IMR-90 (cell line): ENCODE measurements around the gene CAPN10. TPM values are rescaled to one million over a fixed set of nuclear protein-coding genes. Genes with fewer than 3 reads are reported as not detected.
A peak's percentile ranks its signal among the peaks of the same experiment; 100 is the strongest.

ENCODE experiments used
- ATAC-seq: fragments of 200-7000 bp; cut with Tn5 transposase; 2 replicates; pipeline ENCODE4 v1.9.1; 2020; ENCODE audit warnings: low read depth, mild to moderate bottlenecking, moderate library complexity
- BruUV-seq: library from RNA; stranded (reverse); fragments of 400-500 nt; replicated peaks from 2 replicates; lab custom pipeline; 2021; lab: Mats Ljungman, UMichigan
- CTCF ChIA-PET: fragments of 300-600 bp; formaldehyde crosslinking; extraction: SDS; loops from one replicate; lab custom pipeline; 2021; ENCODE audit warnings: antibody characterized with exemption; lab: Yijun Ruan, JAX
- POLR2A ChIA-PET: fragments of 300-600 bp; sonication (Branson Sonifier 250); formaldehyde crosslinking; loops from one replicate; lab custom pipeline; 2022; ENCODE audit warnings: antibody characterized with exemption; ENCODE audit not compliant: unreplicated experiment; lab: Charles Lee
- DNase-seq: peaks from one replicate; pipeline ENCODE4 v3.0.0; 2013
- H2AFZ ChIP-seq: replicated peaks from 2 replicates; pipeline ENCODE3; 2013; ENCODE audit warnings: low read length, mild to moderate bottlenecking; ENCODE audit not compliant: poor library complexity
- H2AK5ac ChIP-seq: 2 replicates; pipeline ENCODE4 v1.6.1; 2013; ENCODE audit warnings: low read depth, low read length, inconsistent platforms
- H2AK9ac ChIP-seq: replicated peaks from 2 replicates; pipeline ENCODE3; 2013; ENCODE audit warnings: mild to moderate bottlenecking, low read depth, low read length, moderate library complexity; ENCODE audit not compliant: poor library complexity
- H2BK120ac ChIP-seq: 2 replicates; pipeline ENCODE4 v1.6.1; 2013; ENCODE audit warnings: low read depth, low read length, inconsistent platforms
- H2BK15ac ChIP-seq: 3 replicates; pipeline ENCODE4 v1.6.1; 2013; ENCODE audit warnings: low read depth, low read length, inconsistent platforms
- H2BK20ac ChIP-seq: 2 replicates; pipeline ENCODE4 v1.6.1; 2013; ENCODE audit warnings: low read depth, mild to moderate bottlenecking, inconsistent platforms, low read length, moderate library complexity
- H2BK5ac ChIP-seq: 2 replicates; pipeline ENCODE4 v1.6.1; 2013; ENCODE audit warnings: mild to moderate bottlenecking, low read depth, low read length, inconsistent platforms; ENCODE audit not compliant: poor library complexity, severe bottlenecking
- H3K14ac ChIP-seq: replicated peaks from 2 replicates; pipeline ENCODE4 v1.6.1; 2013; ENCODE audit warnings: low read depth, low read length, inconsistent platforms
- H3K18ac ChIP-seq: 2 replicates; pipeline ENCODE4 v1.6.1; 2013; ENCODE audit warnings: low read depth, low read length, control low read depth
- H3K23ac ChIP-seq: 2 replicates; pipeline ENCODE4 v1.6.1; 2013; ENCODE audit warnings: low read depth, low read length, inconsistent platforms
- H3K27ac ChIP-seq: 2 replicates; pipeline ENCODE4 v1.5.1; 2013; ENCODE audit warnings: mild to moderate bottlenecking, control low read depth, low read length; ENCODE audit not compliant: insufficient read depth
- H3K27me3 ChIP-seq: 2 replicates; pipeline ENCODE4 v1.6.1; 2013; ENCODE audit warnings: low read length; ENCODE audit not compliant: control insufficient read depth, insufficient read depth
- H3K36me3 ChIP-seq: 2 replicates; pipeline ENCODE4 v1.6.1; 2013; ENCODE audit warnings: low read length, mixed read lengths; ENCODE audit not compliant: control insufficient read depth, insufficient read depth
- H3K4ac ChIP-seq: 2 replicates; pipeline ENCODE4 v1.6.1; 2013; ENCODE audit warnings: low read depth, low read length, inconsistent platforms
- H3K4me1 ChIP-seq: 2 replicates; pipeline ENCODE4 v1.6.1; 2013; ENCODE audit warnings: low read length, mixed read lengths; ENCODE audit not compliant: control insufficient read depth, insufficient read depth
- H3K4me2 ChIP-seq: 2 replicates; pipeline ENCODE4 v1.6.1; 2013; ENCODE audit warnings: low read depth, mild to moderate bottlenecking, control low read depth, low read length, moderate library complexity
- H3K4me3 ChIP-seq: 2 replicates; pipeline ENCODE4 v1.5.1; 2013; ENCODE audit warnings: low read depth, mild to moderate bottlenecking, control low read depth, low read length, moderate library complexity; ENCODE audit not compliant: insufficient read depth
- H3K56ac ChIP-seq: 2 replicates; pipeline ENCODE4 v1.6.1; 2013; ENCODE audit warnings: low read length, inconsistent platforms; ENCODE audit not compliant: insufficient read depth; ENCODE audit errors: extremely low read depth
- H3K79me1 ChIP-seq, 2 experiments: 2 replicates each; pipeline ENCODE4 v1.6.1; 2013; ENCODE audit warnings: low read length in 2 of 2, inconsistent platforms in 1 of 2, low read depth in 1 of 2
- H3K9ac ChIP-seq: 2 replicates; pipeline ENCODE4 v1.6.1; 2013; ENCODE audit warnings: low read depth, low read length, control low read depth
- H3K9me1 ChIP-seq: 2 replicates; pipeline ENCODE4 v1.6.1; 2013; ENCODE audit warnings: low read length, inconsistent platforms; ENCODE audit not compliant: insufficient read depth
- H3K9me3 ChIP-seq: 2 replicates; pipeline ENCODE4 v1.6.1; 2013; ENCODE audit warnings: low read length; ENCODE audit not compliant: control insufficient read depth, insufficient read depth
- H4K20me1 ChIP-seq: 2 replicates; pipeline ENCODE4 v1.6.1; 2013; ENCODE audit warnings: low read length, inconsistent platforms; ENCODE audit not compliant: insufficient read depth
- H4K5ac ChIP-seq: 2 replicates; pipeline ENCODE4 v1.6.1; 2013; ENCODE audit warnings: mild to moderate bottlenecking, low read depth, low read length, control low read depth
- H4K8ac ChIP-seq, 2 experiments: 2 replicates each; pipeline ENCODE4 v1.6.1; 2013; ENCODE audit warnings: low read depth in 2 of 2, low read length in 2 of 2, control low read depth in 1 of 2, inconsistent platforms in 1 of 2
- H4K91ac ChIP-seq: 2 replicates; pipeline ENCODE4 v1.6.1; 2013; ENCODE audit warnings: low read depth, low read length, inconsistent platforms; ENCODE audit not compliant: insufficient read depth
- FOS ChIP-seq: fragments of 150-350 bp; IDR thresholded peaks from 2 replicates; pipeline ENCODE4 v1.6.1; 2016; ENCODE audit warnings: low read depth, low read length
- MAFK ChIP-seq: IDR thresholded peaks from 2 replicates; pipeline ENCODE4 v1.6.1; 2012; ENCODE audit warnings: low read depth, low read length, improper control_type of control experiment
- NFE2L2 ChIP-seq: fragments of 150-350 bp; IDR thresholded peaks from 2 replicates; pipeline ENCODE4 v1.6.1; 2016; ENCODE audit warnings: low read depth, mild to moderate bottlenecking, low read length
- WGBS, 2 experiments: methylation state at CpG; one replicate each; pipeline versions ENCODE4 v1.1.5 to v1.1.7; 2013; ENCODE audit warnings: missing lambda C conversion rate in 2 of 2; ENCODE audit not compliant: insufficient read length in 1 of 2; ENCODE audit errors: extremely low coverage in 2 of 2; 5-methylcytosine and 5-hydroxymethylcytosine counted together
- dilution Hi-C: fragments of 300-500 bp; cut with HindIII; formaldehyde crosslinking; loops from one replicate; pipeline ENCODE4 v1.14.3; 2018; ENCODE audit warnings: low sequenced_read_pairs; ENCODE audit not compliant: unreplicated experiment
- in situ Hi-C: fragments of 300-500 bp; cut with MboI; formaldehyde crosslinking; loops from 3 replicates; pipeline ENCODE4 v1.14.3; 2019; ENCODE audit warnings: low sequenced_read_pairs, inconsistent platforms, mixed read lengths
- intact Hi-C: fragments of 100-400 bp; cut with micrococcal nuclease; formaldehyde crosslinking; loops from 2 replicates; pipeline ENCODE4 v1.10.0; 2022
- polyA plus RNA-seq, 3 experiments: library from polyadenylated mRNA; depleted of rRNA; stranded (reverse); fragments of >200 nt; gene quantifications; 2 replicates each; pipeline ENCODE4 v1.2.3, GENCODE V29; 2012; ENCODE audit warnings: low replicate concordance in 1 of 3
- total RNA-seq: library from RNA; depleted of rRNA; stranded (reverse); fragments of >200 nt; gene quantifications from 2 replicates; pipeline ENCODE4 v1.2.3, GENCODE V29; 2012

Gene CAPN10
- total and polyA plus RNA-seq, 2 of the 4 experiments (the other 2 are of a cell fraction): 6.3 to 20.9 TPM

- TF ChIP-seq FOS: no peak
Measured at GRCh38 chr2:240586919-240587800, 626 bp downstream of the CAPN10 start (continued).

GRCh38 chr2:240588006-240588655, 1.6 kb downstream of the CAPN10 start:
- H3K27ac ChIP-seq: no peak overlapping the region
- no peaks in the 10 kb centered on the region for H3K9me3 ChIP-seq
- POLR2A ChIA-PET: no interaction called here
- CTCF ChIA-PET: no interaction called here
- no peak overlapping the region for H2AFZ ChIP-seq
- peaks cover 19% of the 10 kb centered on the region; the same call in 1 of the 2 replicates for H3K9me1 ChIP-seq
- H4K5ac ChIP-seq: no peak overlapping the region
- peak overlapping the region; percentile 92; the same call in 1 of the 2 replicates for H3K4me2 ChIP-seq
- 85% methylated on average over 7 of the region's 10 CpGs; no CpG with 5 or more reads in 1 of the 2 experiments for WGBS, 2 experiments
- no peak overlapping the region for H3K4me3 ChIP-seq
- H3K36me3 ChIP-seq: peaks cover 20% of the 10 kb centered on the region
- dilution Hi-C loops (no loop called here), in situ Hi-C loops (no loop called here), intact Hi-C loops (no loop called here)
- no peak overlapping the region for H3K14ac ChIP-seq
- DNase-seq (no peak), ATAC-seq (no peak)
- H3K18ac ChIP-seq: no peak overlapping the region
- H3K56ac ChIP-seq: no peak overlapping the region
- no peak overlapping the region for H4K91ac ChIP-seq
- H3K4me1 ChIP-seq: peaks cover 15% of the 10 kb centered on the region
- H2AK5ac ChIP-seq: no peak overlapping the region
- 0 out of 2 replicates have a peak overlapping the region, but pooled peaks have one; percentile 39 for H3K23ac ChIP-seq
- no peak for TF ChIP-seq MAFK
- no peak for TF ChIP-seq NFE2L2
- no peak overlapping the region; the same call in 1 of the 2 replicates for H3K4ac ChIP-seq
- peak overlapping the region; percentile 59 for H2AK9ac ChIP-seq
- H4K8ac ChIP-seq: no peak overlapping the region
- H2BK5ac ChIP-seq: no peak overlapping the region
- peaks cover 25 to 64% of the 10 kb centered on the region in 2 experiments for H3K79me1 ChIP-seq
- H3K27me3 ChIP-seq: no peaks in the 10 kb centered on the region
- no peak overlapping the region for H2BK15ac ChIP-seq
- peaks cover 13% of the 10 kb centered on the region for H4K20me1 ChIP-seq
- no peak overlapping the region for H2BK20ac ChIP-seq
- H2BK120ac ChIP-seq: no peak overlapping the region
- no peak overlapping the region; the same call in 1 of the 2 replicates for H3K9ac ChIP-seq
- BruUV-seq: no TSS peak
